Mesothelial cell of epicardium (in vitro differentiated cells): Measurements from ENCODE around the gene GUCY2F. TPM values are rescaled to one million over a fixed set of nuclear protein-coding genes. Genes with fewer than 3 reads are reported as not detected.

ENCODE experiments used
- DNase-seq, 2 experiments: peaks; one replicate each; pipeline ENCODE4 v3.0.0; 2021; ENCODE audit warnings: low spot score in 2 of 2; ENCODE audit not compliant: unreplicated experiment in 2 of 2
- H3K27ac Mint-ChIP-seq: 2 replicates; pipeline ENCODE4 v1.8.0; 2021; ENCODE audit warnings: mixed read lengths
- H3K27me3 Mint-ChIP-seq: 2 replicates; pipeline ENCODE4 v1.8.0; 2021; ENCODE audit warnings: low read depth, mixed read lengths
- H3K36me3 Mint-ChIP-seq: 2 replicates; pipeline ENCODE4 v1.8.0; 2021; ENCODE audit warnings: mixed read lengths
- H3K4me1 Mint-ChIP-seq: 2 replicates; pipeline ENCODE4 v1.8.0; 2021; ENCODE audit warnings: mixed read lengths
- H3K4me3 Mint-ChIP-seq: 2 replicates; pipeline ENCODE4 v1.8.0; 2021; ENCODE audit warnings: mild to moderate bottlenecking, moderate library complexity, mixed read lengths
- H3K9me3 Mint-ChIP-seq: 2 replicates; pipeline ENCODE4 v1.8.0; 2021; ENCODE audit warnings: mixed read lengths
- CTCF ChIP-seq: fragments of 200-600 bp; sonication (generic); IDR thresholded peaks from one replicate; pipeline ENCODE4 v1.5.0; 2021; ENCODE audit warnings: antibody characterized with exemption; ENCODE audit not compliant: unreplicated experiment
- total RNA-seq: library from RNA; stranded (reverse); gene quantifications from 3 replicates; pipeline ENCODE4 v1.2.1, GENCODE V29; 2021

GUCY2F gene
- total RNA-seq, 1 donor from 2014 or later = not detected

DNA sequence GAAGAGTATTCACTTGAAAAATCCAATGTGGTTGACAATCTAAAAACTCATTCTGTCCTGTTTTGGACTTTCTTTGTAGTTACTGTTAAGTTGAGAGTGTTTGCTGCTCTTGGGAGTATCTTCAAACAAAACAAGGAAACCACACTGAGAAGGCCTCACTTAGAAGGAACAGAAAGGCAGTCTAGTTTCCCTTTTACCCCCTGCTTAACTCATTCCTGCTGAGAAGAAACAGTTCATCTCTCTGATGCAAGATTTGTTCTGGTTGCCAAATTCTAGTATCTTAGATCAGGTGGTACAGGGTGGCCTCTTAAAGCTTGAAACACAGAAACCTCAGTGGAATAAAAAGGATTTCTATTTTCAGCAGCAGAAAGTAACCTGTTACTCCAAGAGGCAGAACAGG, 41.4 kb downstream of the GUCY2F start:
- no peak for TF ChIP-seq CTCF
- no peaks in the 10 kb centered on the region for H3K36me3 Mint-ChIP-seq
- no peak for DNase-seq
- H3K4me3 Mint-ChIP-seq = no peak overlapping the region
- peaks cover 5% of the 10 kb centered on the region for H3K9me3 Mint-ChIP-seq
- H3K27me3 Mint-ChIP-seq = peaks cover 4% of the 10 kb centered on the region
- no peak overlapping the region for H3K27ac Mint-ChIP-seq
- H3K4me1 Mint-ChIP-seq = no peaks in the 10 kb centered on the region

GRCh38 chrX:109409181-109409580, 72.7 kb downstream of the GUCY2F start:
- Mint-ChIP-seq H3K36me3 (no peaks in the 10 kb centered on the region), H3K27ac (no peak overlapping the region), H3K9me3 (peaks cover 11% of the 10 kb centered on the region), H3K4me3 (no peak overlapping the region), H3K27me3 (no peaks in the 10 kb centered on the region), H3K4me1 (no peaks in the 10 kb centered on the region)
- no peak for TF ChIP-seq CTCF
- DNase-seq = no peak

DNA sequence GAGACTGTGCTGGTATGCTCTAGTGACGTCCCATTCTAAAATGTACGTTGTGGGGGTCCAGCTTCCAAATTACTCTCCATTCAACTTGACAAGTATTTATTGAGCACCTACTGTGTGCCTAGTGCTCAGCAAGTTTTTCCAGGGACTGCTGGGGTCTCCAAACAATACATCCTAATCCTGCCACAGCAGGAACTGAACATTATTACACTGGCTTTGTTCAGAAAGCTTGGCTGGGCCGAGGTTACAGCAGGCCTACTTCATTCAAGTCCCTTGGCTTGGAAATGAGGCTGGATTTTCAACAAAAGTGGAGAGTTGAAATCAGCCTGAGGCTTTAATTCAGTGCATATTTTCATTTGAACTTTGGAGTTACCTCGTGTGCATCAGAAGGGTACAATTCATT, 78.0 kb downstream of the GUCY2F start:
- no peak overlapping the region for H3K27ac Mint-ChIP-seq
- H3K4me3 Mint-ChIP-seq = no peak overlapping the region
- no peaks in the 10 kb centered on the region for H3K27me3 Mint-ChIP-seq
- no peak for TF ChIP-seq CTCF
- H3K4me1 Mint-ChIP-seq = peaks cover 2% of the 10 kb centered on the region
- no peak for DNase-seq
- H3K9me3 Mint-ChIP-seq = peaks cover 4% of the 10 kb centered on the region
- H3K36me3 Mint-ChIP-seq = no peaks in the 10 kb centered on the region

DNA sequence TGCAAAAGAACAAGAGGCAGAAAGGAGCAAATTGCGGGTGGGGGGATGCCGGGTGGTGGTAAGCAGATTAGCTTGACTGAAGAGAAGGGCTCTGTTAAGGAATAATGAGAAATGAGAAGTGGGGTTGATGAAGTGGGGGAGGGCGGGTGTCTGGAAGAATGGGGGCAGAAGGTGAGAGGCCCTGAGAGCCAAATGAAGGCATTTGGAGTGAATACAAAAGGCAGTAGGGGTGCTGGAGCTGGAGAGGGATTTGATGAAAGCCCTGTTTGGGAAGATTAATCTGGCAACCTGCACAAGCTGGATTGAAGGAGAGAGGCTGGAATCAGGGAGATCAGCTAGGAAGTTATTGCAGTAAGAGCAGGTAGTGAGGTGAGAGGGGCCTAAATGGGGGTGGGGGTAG, 82.1 kb downstream of the GUCY2F start:
- H3K4me3 Mint-ChIP-seq = no peak overlapping the region
- DNase-seq = no peak
- H3K27ac Mint-ChIP-seq = no peak overlapping the region
- H3K4me1 Mint-ChIP-seq = peaks cover 5% of the 10 kb centered on the region
- no peak for TF ChIP-seq CTCF
- H3K9me3 Mint-ChIP-seq = no peaks in the 10 kb centered on the region
- no peaks in the 10 kb centered on the region for H3K36me3 Mint-ChIP-seq
- no peaks in the 10 kb centered on the region for H3K27me3 Mint-ChIP-seq

DNA sequence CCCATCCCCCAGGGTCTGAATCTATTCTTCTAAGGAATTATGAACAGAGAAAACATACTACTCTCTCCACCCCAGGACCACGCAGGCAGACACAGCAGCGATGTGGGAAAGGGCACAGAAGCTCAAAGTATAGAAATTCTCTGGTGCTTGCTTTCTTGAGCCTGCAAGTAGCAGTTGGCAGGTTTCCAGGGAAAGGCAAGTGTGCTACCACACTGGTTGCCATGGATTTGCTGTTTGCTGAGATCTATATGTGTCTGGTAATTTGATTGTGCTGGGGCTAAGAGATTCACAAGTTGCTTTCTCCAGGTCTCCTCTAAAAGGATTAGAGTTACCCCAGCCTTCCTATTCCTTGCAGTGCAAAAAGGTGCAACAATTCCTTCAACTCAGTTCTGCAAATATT, 83.1 kb downstream of the GUCY2F start:
- no peaks in the 10 kb centered on the region for H3K27me3 Mint-ChIP-seq

More for the DNA sequence above, 83.1 kb downstream of the GUCY2F start:
- Mint-ChIP-seq H3K9me3 (no peaks in the 10 kb centered on the region), H3K4me1 (peaks cover 5% of the 10 kb centered on the region), H3K4me3 (no peak overlapping the region), H3K27ac (no peak overlapping the region), H3K36me3 (no peaks in the 10 kb centered on the region)
- no peak for DNase-seq
- TF ChIP-seq CTCF = no peak
